NCI-H524 (cell line): ENCODE data around the gene ADAMTS1.
A peak's percentile ranks its signal among the peaks of the same experiment; 100 is the strongest.

Source experiments
- DNase-seq, 2 experiments: peaks; one replicate each; lab custom pipeline; 2025; lab: John Stamatoyannopoulos, UW

ADAMTS1 gene

DNA sequence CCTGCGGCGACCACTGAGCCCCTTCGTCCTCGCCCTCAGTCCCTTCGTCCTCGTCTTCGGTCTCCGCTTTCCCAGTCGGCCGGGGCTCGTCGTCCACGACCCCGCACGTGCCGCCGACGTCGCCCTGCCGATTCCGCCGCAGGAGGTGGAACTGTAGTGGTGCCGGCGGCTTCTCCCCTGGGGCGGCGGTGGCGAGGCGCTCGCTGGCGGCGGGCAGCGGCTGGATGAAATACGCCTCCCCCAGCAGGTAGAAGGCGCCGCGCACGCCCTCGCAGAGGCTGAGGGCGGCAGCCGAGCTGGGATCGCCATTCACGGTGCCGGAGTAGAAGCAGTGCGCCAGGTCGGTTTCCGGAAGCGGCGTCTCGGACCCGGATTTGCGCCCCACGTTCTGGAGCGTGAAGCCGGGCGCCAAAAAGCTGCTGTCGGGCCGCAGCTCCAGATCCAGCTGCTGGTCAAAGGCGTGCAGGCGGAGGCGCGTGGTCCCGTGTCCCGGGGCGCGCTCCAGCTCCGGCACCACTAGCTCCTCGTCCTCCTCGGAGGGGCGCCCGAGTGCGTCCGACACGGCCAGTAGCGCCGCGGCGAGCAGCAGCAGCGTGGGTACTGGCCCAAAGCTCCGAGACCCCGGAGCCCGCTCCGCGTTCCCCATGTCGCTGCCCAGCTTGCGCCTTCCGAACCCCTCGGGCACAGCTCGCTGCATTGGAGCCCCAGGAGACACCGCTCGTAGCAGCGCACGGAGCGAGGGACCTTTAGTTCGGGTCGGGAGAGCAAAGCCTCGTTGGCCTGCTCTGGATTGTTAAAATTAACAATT lies 747 bp downstream of the ADAMTS1 start:
- DNase-seq = peak; percentile 40 to 72

DNA sequence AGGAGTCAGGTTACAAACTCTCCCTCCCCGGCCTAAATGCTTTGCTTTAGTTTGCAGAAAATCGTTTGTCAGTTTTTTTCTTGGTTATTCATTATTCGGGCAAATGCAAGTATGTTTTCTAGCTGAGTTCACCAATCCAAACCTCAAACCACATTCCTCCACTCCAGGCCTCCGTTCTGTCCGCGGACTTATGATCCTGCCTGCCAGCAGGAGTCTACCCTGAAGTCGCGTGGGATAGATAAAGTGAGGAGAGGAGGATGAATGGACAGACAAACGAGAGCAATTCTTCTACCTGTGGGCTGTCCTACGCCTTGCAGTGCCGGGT lies 1.3 kb downstream of the ADAMTS1 start:
- peak; percentile 43 to 65 for DNase-seq

GRCh38 chr21:26842974-26843932 lies 2.0 kb downstream of the ADAMTS1 start:
- DNase-seq = peak; percentile 81 to 88

DNA sequence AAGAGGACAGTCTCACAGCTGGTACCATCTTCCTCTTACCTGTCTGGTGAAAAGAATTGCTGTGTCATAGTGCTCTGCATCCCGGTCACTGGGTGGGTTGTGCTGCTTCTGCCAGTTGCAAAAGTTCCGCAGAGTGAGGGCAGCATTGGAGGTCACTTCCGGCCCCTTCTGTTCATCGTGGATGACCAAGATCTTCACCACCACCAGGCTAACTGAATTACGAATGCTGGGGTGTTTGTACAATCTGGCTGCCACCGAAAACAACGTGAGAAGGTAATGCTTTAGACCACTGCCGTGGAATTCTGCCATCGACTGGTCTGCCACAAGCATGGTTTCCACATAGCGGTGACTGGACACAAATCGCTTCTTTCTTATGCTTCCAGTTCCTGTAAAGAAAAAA lies 2.9 kb downstream of the ADAMTS1 start:
- DNase-seq = peak in 1 of 2 experiments; percentile 11

- DNase-seq = peak in 1 of 2 experiments; percentile 41
Observed at GRCh38 chr21:26840912-26841311, 4.3 kb downstream of the ADAMTS1 start.

GRCh38 chr21:26840201-26840600 lies 5.0 kb downstream of the ADAMTS1 start:
- DNase-seq = no peak

- no peak for DNase-seq
Observed at GRCh38 chr21:26837539-26837938, 7.7 kb downstream of the ADAMTS1 start.

GRCh38 chr21:26836528-26836927 lies 8.7 kb downstream of the ADAMTS1 start:
- no peak for DNase-seq

GRCh38 chr21:26835714-26836265 lies 9.4 kb downstream of the ADAMTS1 start:
- DNase-seq = no peak

GRCh38 chr21:26835027-26835713 lies 10.0 kb downstream of the ADAMTS1 start:
- DNase-seq = no peak

DNA sequence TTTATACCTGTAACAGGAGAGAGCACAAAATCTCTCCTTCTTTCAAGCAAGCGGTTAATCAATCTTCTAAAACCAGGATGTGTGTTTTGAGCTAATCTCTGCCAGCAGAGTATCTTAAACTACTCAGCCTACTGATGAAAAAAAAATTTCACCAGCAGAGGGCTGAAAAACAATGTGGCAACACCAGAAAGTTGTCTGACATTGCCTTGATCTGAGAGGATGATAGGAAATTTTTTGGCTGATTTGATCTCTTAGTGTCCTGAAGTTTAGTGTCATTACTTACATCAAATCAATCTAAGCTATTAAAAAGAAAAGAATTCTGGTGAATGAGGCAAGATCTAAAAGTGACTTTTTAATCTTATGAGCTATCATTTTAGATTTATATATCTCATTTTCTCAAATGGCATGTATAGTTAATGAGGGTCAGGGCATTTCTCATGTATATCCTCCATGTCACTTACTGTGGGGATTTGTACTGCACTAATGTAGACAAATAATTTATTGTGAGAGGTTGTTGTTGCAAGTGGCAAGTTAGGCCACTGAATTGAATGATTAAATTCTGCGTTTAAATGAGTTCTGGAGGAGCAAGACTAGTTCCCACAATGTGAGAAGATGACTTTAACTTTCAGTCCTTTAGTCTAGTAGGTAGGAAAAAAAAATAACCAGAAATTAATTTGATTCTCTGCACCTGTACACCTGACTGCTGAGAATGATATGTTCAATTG lies 10.9 kb downstream of the ADAMTS1 start:
- peak in 1 of 2 experiments; percentile 15 for DNase-seq

- DNase-seq = no peak
Observed at GRCh38 chr21:26833460-26833939, 11.7 kb downstream of the ADAMTS1 start.

GRCh38 chr21:26833011-26833410 lies 12.2 kb downstream of the ADAMTS1 start:
- DNase-seq = no peak

DNA sequence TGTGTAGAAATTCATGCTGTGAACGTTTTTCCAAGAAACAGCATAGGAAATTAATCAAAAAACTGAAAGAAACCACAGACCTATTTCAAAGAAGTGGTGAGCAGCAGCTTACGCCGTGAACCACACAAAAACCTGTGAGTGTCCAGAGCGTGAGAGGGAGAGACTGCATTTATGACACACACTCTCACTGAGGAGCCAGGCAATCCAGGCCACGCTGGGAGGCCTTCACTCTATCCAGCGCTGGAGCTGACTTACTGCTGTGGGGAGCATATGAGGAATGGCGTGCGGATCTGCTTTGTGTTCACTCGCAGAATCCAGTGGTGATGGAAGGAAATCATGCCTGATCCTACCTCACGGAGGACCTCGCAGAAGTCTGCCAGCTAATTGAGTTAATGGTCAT lies 12.7 kb downstream of the ADAMTS1 start:
- no peak for DNase-seq

- no peak for DNase-seq
Observed at GRCh38 chr21:26826801-26827200, 18.4 kb downstream of the ADAMTS1 start.

GRCh38 chr21:26820509-26820908 lies 24.7 kb downstream of the ADAMTS1 start:
- no peak for DNase-seq

DNA sequence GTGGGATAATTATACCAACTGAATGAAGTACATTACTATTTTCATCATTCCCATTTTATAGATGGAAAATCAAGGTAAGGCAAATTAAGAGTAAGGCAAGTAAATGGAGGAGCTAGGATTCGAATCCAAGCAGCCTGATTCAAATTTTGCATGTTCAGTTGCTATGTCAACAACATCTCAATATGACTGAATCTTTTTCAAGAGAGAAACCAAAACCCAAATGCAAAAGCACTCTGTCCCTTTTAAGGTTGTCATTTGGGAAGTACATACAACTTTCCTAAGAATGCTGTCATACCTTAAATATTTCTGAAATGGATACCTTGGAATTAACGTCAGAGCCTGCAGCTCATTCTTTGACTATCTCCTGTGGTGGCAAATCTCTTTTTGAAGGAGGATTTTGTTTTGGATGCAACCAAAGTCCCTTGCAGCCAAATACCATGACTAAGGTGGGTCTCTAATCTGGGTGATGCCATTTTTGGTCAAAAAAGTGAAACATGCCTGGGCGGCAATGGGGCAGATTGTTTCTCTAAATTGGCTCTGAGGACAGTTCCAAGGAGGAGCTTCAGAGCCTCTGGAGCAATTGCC lies 25.4 kb downstream of the ADAMTS1 start:
- DNase-seq = no peak

DNA sequence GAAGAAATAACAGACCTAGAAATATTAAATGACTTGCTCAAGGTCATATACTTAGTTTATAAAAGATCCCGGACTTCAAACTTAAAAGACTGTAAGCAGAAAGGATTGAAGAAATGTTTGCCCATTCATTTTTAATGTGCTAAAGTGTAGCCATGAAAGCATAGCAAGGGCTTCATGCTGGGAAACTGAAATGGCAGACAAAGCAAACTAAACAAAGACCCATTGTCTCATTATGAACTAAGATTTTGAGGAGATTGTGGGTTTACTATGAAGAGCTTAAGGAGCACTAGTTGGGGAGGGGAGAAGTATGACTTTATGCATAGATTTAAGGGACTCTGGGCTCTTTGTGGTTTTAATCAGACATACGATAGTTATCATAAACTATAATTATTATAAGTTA lies 26.3 kb downstream of the ADAMTS1 start:
- no peak for DNase-seq

DNA sequence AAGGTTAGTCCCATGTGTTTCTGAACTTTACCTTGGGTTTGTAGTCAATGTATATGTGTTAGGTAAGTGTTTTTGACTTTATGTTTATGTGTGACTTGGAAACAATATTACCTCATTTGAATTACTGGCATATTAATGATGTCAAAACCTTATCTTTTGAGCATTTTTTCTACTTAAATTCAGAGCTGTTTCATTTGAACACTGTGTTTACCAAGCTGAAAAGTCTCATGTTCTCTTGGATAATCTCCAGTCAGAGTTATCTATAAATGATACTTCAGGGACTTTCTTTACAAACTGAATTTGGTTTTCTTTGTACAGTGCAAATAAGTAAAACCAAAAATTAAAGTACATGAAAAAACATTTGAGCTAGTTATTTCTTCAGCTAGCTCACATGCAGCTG lies 30.0 kb downstream of the ADAMTS1 start:
- no peak for DNase-seq

DNA sequence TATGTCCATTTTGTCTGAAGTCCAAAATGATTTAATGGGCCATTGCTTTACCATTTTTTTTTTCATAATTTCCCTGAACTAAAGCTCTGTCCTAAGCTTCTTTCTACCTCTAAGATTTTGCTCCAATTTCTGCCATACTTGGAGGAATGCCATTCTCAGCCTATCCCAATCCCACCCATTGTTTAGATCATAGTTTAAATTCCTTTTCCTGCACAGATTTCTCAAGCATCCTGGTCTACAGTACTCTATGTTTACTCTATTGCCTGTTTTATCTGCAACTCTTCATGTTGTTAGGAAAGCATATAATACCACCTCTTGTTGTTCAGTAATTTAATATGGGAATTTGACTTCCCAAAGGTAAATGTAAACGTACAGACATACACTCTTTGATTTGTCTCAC lies 30.8 kb downstream of the ADAMTS1 start:
- DNase-seq = no peak

GRCh38 chr21:26813426-26813998 lies 31.7 kb downstream of the ADAMTS1 start:
- no peak for DNase-seq
